ENCODE measurements around the gene IGF2BP3. TPM values are rescaled to one million over a fixed set of nuclear protein-coding genes. Genes with fewer than 3 reads are reported as not detected.

The IGF2BP3 gene
- total RNA-seq, 1 experiment from 2014 or later = 75.3 TPM

DNA sequence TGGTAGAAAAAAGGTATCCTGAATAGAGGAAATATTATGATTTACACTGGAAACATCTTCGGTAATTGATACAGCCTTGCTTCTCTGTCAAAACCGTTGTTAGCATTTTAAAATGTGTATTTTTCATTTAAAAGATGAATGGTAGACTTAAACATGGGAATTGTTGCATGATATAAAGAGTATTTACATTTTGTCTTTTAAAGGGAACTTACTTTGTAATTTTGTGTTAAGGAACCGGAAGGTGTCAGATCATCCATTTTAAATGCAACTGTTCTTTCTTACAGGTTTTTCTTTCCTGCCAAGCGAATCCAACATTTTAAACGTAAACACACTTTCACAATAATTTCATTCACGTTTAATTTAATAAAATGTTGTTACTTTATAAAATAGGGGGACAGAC lies 1.8 kb upstream of the IGF2BP3 start:
- TF ChIP-seq EZH2 (IDR thresholded peaks at IDR 0.05; ENCODE audit: borderline replicate concordance, low read depth, low read length, poor library complexity, severe bottlenecking) = no peak
- TF ChIP-seq, protein P1, sequence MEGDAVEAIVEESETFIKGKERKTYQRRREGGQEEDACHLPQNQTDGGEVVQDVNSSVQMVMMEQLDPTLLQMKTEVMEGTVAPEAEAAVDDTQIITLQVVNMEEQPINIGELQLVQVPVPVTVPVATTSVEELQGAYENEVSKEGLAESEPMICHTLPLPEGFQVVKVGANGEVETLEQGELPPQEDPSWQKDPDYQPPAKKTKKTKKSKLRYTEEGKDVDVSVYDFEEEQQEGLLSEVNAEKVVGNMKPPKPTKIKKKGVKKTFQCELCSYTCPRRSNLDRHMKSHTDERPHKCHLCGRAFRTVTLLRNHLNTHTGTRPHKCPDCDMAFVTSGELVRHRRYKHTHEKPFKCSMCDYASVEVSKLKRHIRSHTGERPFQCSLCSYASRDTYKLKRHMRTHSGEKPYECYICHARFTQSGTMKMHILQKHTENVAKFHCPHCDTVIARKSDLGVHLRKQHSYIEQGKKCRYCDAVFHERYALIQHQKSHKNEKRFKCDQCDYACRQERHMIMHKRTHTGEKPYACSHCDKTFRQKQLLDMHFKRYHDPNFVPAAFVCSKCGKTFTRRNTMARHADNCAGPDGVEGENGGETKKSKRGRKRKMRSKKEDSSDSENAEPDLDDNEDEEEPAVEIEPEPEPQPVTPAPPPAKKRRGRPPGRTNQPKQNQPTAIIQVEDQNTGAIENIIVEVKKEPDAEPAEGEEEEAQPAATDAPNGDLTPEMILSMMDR (conservative IDR thresholded peaks at IDR 0.05; ENCODE audit: low read depth, low read length) = no peak

GRCh38 chr7:23471106-23471859 lies 992 bp upstream of the IGF2BP3 start:
- intact Hi-C loops (cut with micrococcal nuclease; ENCODE audit: unreplicated experiment) = loop anchor here (2.0 kb wide), 1 partner anchor 60 kb away; the partner anchor contains the start of gene TRA2A
- H3K27ac ChIP-seq (ENCODE audit: low read depth, low read length, poor library complexity, severe bottlenecking) = peak overlapping the region; percentile 97
- H3K9me3 ChIP-seq (ENCODE audit: low read depth, low read length, poor library complexity, severe bottlenecking) = no peaks in the 10 kb centered on the region
- peak; percentile 96 for DNase-seq (ENCODE audit: low spot score)
- BruUV-seq (replicated peaks) = TSS peak; percentile 70
- TF ChIP-seq, protein P1 (conservative IDR thresholded peaks at IDR 0.05; ENCODE audit: low read depth, low read length) = no peak
- TF ChIP-seq EZH2 (IDR thresholded peaks at IDR 0.05; ENCODE audit: borderline replicate concordance, low read depth, low read length, poor library complexity, severe bottlenecking) = no peak
- ChIA-PET POLR2A (ENCODE audit: low non-redundant PET) (no interaction called here), CTCF (no interaction called here)
- peak overlapping the region; percentile 91 for H3K4me3 ChIP-seq (ENCODE audit: low read depth, low read length, poor library complexity, severe bottlenecking)
- H3K36me3 ChIP-seq (ENCODE audit: insufficient read depth, low read length, poor library complexity, severe bottlenecking) = no peaks in the 10 kb centered on the region
- H3K4me1 ChIP-seq (ENCODE audit: insufficient read depth, low read length, poor library complexity, severe bottlenecking) = peaks cover 10% of the 10 kb centered on the region
- peaks cover 14% of the 10 kb centered on the region for H3K27me3 ChIP-seq (replicated peaks; ENCODE audit: insufficient read depth, low read depth, low read length, poor library complexity)

More for the DNA sequence above, 1.8 kb upstream of the IGF2BP3 start:
- peak overlapping the region; percentile 91 for H3K4me3 ChIP-seq (ENCODE audit: low read depth, low read length, poor library complexity, severe bottlenecking)
- H3K9me3 ChIP-seq (ENCODE audit: low read depth, low read length, poor library complexity, severe bottlenecking) = no peaks in the 10 kb centered on the region
- intact Hi-C loops (cut with micrococcal nuclease; ENCODE audit: unreplicated experiment) = no loop called here
- no peak for DNase-seq (ENCODE audit: low spot score)
- peaks cover 7% of the 10 kb centered on the region for H3K4me1 ChIP-seq (ENCODE audit: insufficient read depth, low read length, poor library complexity, severe bottlenecking)
- BruUV-seq (replicated peaks) = no TSS peak
- no peaks in the 10 kb centered on the region for H3K36me3 ChIP-seq (ENCODE audit: insufficient read depth, low read length, poor library complexity, severe bottlenecking)
- peak overlapping the region; percentile 97 for H3K27ac ChIP-seq (ENCODE audit: low read depth, low read length, poor library complexity, severe bottlenecking)
- peaks cover 20% of the 10 kb centered on the region for H3K27me3 ChIP-seq (replicated peaks; ENCODE audit: insufficient read depth, low read depth, low read length, poor library complexity)
- CTCF ChIA-PET = no interaction called here
- POLR2A ChIA-PET (ENCODE audit: low non-redundant PET) = interaction anchor here (0.7 kb wide), 1 partner anchor 12 kb away, joined by 5 read pairs; no protein-coding TSS in a partner anchor

- peak overlapping the region; percentile 97 for H3K27ac ChIP-seq (ENCODE audit: low read depth, low read length, poor library complexity, severe bottlenecking)
- intact Hi-C loops (cut with micrococcal nuclease; ENCODE audit: unreplicated experiment) = loop anchor here (2.0 kb wide), 1 partner anchor 61 kb away; the partner anchor contains the start of gene TRA2A
- ChIA-PET CTCF (no interaction called here), POLR2A (ENCODE audit: low non-redundant PET) (interaction anchor here (0.5 kb wide), 1 partner anchor 1395 kb away, joined by 3 read pairs; no protein-coding TSS in a partner anchor)
- H3K9me3 ChIP-seq (ENCODE audit: low read depth, low read length, poor library complexity, severe bottlenecking) = no peaks in the 10 kb centered on the region
- peak overlapping the region; percentile 91 for H3K4me3 ChIP-seq (ENCODE audit: low read depth, low read length, poor library complexity, severe bottlenecking)
- TF ChIP-seq, protein P1 (conservative IDR thresholded peaks at IDR 0.05; ENCODE audit: low read depth, low read length) = no peak
- no peak for TF ChIP-seq EZH2 (IDR thresholded peaks at IDR 0.05; ENCODE audit: borderline replicate concordance, low read depth, low read length, poor library complexity, severe bottlenecking)
- H3K27me3 ChIP-seq (replicated peaks; ENCODE audit: insufficient read depth, low read depth, low read length, poor library complexity) = peaks cover under 1% of the 10 kb centered on the region
- TSS peak; percentile 66 for BruUV-seq (replicated peaks)
- peaks cover 22% of the 10 kb centered on the region for H3K4me1 ChIP-seq (ENCODE audit: insufficient read depth, low read length, poor library complexity, severe bottlenecking)
- DNase-seq (ENCODE audit: low spot score) = no peak
- no peaks in the 10 kb centered on the region for H3K36me3 ChIP-seq (ENCODE audit: insufficient read depth, low read length, poor library complexity, severe bottlenecking)
These were observed 385 bp downstream of the IGF2BP3 start for GRCh38 chr7:23469961-23470250.
